ENCODE results near the gene SP7.
A peak's percentile ranks its signal among the peaks of the same experiment; 100 is the strongest.

The SP7 gene

DNA sequence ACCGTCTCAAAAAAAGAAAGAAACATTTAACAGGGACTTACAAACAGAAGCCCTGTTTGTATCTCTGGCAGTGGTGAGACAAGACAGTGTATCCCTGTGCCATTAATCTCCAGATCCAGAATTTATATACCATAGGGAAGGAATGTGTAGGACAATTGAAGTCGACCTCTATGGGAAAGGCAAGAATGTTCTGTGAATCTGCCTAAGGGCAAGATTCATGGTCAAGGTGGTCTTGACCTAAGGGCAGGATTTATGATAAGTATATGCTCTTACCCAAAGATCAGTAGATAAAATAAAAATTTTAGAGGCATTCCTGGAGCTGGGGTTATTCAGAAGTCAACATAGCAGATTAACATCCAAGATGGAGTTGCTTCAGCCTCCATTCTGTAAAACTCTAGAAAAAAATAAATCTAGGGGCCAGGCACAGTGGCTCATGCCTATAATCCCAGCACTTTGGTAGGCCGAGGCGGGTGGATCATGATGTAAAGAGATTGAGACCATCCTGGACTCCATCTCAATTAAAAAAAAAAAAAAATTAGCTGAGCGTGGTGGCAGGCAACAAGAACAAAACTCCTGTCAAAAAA, 22.8 kb upstream of the SP7 start:
- TF ChIP-seq, protein P1, sequence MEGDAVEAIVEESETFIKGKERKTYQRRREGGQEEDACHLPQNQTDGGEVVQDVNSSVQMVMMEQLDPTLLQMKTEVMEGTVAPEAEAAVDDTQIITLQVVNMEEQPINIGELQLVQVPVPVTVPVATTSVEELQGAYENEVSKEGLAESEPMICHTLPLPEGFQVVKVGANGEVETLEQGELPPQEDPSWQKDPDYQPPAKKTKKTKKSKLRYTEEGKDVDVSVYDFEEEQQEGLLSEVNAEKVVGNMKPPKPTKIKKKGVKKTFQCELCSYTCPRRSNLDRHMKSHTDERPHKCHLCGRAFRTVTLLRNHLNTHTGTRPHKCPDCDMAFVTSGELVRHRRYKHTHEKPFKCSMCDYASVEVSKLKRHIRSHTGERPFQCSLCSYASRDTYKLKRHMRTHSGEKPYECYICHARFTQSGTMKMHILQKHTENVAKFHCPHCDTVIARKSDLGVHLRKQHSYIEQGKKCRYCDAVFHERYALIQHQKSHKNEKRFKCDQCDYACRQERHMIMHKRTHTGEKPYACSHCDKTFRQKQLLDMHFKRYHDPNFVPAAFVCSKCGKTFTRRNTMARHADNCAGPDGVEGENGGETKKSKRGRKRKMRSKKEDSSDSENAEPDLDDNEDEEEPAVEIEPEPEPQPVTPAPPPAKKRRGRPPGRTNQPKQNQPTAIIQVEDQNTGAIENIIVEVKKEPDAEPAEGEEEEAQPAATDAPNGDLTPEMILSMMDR (IDR thresholded peaks at IDR 0.05; ENCODE audit: low read depth, low read length, missing control alignments) = no peak
- no peak overlapping the region for H3K4me3 ChIP-seq (ENCODE audit: low read depth, low read length)
- no peak for DNase-seq (ENCODE audit: low read depth)

DNA sequence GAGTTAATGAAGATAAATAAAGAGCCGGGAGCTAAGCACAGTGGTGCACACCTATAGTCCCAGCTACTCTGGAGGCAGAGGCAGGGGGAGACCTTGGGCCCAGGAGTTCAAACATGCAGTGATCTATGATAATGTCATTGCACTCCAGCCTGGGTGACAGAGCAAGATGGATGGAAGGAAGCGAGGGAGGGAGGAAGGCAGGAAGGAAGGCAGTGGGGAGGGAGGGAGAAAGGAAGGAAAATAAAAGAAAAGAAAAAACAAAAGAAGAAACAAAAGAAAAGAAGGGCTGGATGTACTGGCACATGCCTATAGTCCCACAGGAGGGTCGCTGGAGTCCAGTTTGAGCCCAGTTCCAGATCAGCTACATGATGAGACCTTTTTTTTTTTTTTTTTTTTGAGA, 19.0 kb upstream of the SP7 start:
- DNase-seq (ENCODE audit: low read depth) = no peak
- TF ChIP-seq, protein P1 (IDR thresholded peaks at IDR 0.05; ENCODE audit: low read depth, low read length, missing control alignments) = no peak
- no peak overlapping the region for H3K4me3 ChIP-seq (ENCODE audit: low read depth, low read length)

DNA sequence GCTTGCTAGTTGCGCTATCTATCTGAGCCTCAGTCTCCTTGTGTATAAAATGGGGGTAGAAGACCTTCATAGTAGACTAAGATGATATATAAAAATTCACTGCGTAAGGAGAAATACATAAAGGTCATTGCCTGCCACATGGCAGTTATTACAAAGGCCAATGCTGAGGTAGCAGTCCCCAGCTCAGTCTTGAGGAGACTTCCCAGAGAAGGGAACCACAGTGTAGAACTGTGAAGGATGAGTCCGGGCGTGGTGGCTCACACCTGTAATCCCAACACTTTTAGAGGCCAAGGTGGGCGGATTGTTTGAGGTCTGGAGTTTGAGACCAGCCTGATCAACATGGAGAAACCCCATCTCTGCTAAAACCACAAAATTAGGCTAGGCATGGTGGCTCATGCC, 17.1 kb upstream of the SP7 start:
- DNase-seq (ENCODE audit: low read depth) = no peak
- TF ChIP-seq, protein P1 (IDR thresholded peaks at IDR 0.05; ENCODE audit: low read depth, low read length, missing control alignments) = no peak
- no peak overlapping the region for H3K4me3 ChIP-seq (ENCODE audit: low read depth, low read length)

DNA sequence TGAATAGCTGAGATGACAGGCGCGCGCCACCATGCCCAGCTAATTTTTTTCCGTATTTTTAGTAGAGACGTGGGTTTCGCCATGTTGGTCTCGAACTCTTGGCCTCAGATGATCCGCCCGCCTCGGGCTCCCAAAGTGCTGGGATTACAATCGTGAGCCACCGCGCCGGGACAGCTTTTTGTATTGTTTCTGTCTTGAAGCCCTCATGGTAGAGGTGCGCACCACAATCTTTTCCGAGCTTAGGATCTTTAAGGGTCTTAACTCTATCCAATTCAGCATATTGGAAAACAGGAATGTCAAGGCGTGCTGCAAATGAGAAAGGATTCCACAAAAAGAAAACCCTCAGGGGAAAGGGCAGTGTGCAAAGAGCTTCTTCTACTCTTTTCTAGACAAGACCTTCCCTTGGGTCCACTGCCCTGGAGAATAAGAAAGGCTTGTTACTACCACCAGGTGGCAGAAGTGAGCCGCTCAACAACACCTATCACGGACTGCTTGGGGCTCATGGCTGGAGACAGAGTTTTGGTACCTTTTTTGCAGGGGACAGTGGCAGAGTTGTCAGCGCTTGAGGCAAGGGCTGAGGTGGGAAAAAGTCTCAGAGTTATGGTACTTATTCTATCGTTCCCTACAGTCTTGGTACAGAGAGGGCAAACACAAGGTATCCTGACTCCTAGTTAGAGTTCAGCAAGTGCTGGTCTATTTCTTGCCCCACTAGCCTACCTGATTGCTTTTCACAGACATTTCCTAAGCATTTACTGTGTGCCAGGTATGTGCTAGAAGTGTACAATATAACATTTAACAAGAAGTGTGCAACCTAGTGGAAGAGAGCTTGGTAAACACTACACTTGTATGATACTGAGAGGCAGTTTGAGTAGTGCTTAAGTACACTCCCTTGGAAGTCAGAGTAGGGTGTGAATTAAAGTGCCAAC, 16.4 kb upstream of the SP7 start:
- no peak overlapping the region for H3K4me3 ChIP-seq (ENCODE audit: low read depth, low read length)
- peak; percentile 72 for DNase-seq (ENCODE audit: low read depth)
- TF ChIP-seq, protein P1 (IDR thresholded peaks at IDR 0.05; ENCODE audit: low read depth, low read length, missing control alignments) = peak; percentile 79

DNA sequence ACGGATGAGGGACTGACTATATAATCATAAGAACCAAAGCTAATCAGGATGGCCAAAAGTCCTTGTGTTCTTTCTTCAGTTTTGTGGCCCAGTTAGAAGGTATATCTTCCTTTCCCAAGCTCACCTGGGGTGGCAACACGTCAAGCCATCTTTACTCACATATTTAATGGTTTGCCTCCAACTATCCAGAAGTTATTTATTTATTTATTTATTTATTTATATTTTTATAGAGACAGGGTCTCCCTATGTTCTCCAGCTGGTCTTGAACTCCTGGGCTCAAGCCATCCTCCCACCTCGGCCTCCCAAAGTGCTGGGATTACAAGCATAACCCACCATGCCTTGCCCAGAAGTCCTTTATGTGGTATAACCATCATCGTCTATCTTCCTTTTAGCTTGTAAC, 11.8 kb upstream of the SP7 start:
- no peak for DNase-seq (ENCODE audit: low read depth)
- H3K4me3 ChIP-seq (ENCODE audit: low read depth, low read length) = no peak overlapping the region
- TF ChIP-seq, protein P1 (IDR thresholded peaks at IDR 0.05; ENCODE audit: low read depth, low read length, missing control alignments) = no peak

DNA sequence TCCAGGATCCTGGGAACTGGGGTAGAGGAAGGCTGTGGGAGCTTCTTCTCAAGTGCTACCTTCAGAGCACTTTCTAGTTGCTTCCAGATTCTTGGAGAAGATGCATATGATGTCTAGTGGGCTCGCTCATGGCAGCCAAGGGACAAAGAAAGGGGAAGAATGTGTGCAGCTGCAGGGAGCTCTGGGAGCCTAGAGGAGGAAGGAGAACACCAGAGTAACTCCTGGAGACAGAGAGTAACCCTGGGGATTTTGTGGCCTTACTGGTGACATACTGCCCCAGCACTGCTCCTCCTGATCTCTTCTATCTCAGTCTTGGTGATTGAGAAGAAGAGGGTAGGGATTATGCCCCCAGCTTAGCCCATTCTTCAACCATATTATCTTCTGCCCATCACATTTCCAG, 10.3 kb upstream of the SP7 start:
- no peak overlapping the region for H3K4me3 ChIP-seq (ENCODE audit: low read depth, low read length)
- TF ChIP-seq, protein P1 (IDR thresholded peaks at IDR 0.05; ENCODE audit: low read depth, low read length, missing control alignments) = no peak
- DNase-seq (ENCODE audit: low read depth) = no peak
